ENCODE data around the gene ANLN. TPM values are rescaled to one million over a fixed set of nuclear protein-coding genes. Genes with fewer than 3 reads are reported as not detected.

ANLN gene
- total RNA-seq = 154 and 245 TPM in 2 replicates

GRCh38 chr7:36389371-36390198, at the start of gene ANLN:
TSS of gene ANLN (plus strand) at chr7:36389862. CDS start at chr7:36390027, 165 bp downstream.

Other genes with a start within 250 kb of the ANLN start
- 0.27 and 2.5 TPM in 2 replicates for gene EEPD1, start 236.6 kb upstream of the ANLN start, total RNA-seq

All from thoracic aorta endothelial cell (primary cell).